HepG2 (cell line): Measurements from ENCODE around the gene AP1AR. TPM values are rescaled to one million over a fixed set of nuclear protein-coding genes. Genes with fewer than 3 reads are reported as not detected.
A peak's percentile ranks its signal among the peaks of the same experiment; 100 is the strongest.

Experiments used
- CEBPG ChIP-seq: IDR thresholded peaks from 2 replicates; pipeline ENCODE4 v1.6.1; 2016
- CHD2 ChIP-seq: IDR thresholded peaks from 2 replicates; pipeline ENCODE4 v1.6.1; 2011; ENCODE audit warnings: low read depth, low read length, improper control_type of control experiment
- FOXA1 ChIP-seq, 2 experiments: fragments of 450-650 bp in 1 of 2; sonication (generic) in 1 of 2; formaldehyde crosslinking in 1 of 2; IDR thresholded peaks; 2 replicates each; pipeline versions ENCODE4 v1.4.0 to v1.6.1; 2016 to 2020; ENCODE audit warnings: missing genetic modification reagents in 1 of 2
- HNRNPLL ChIP-seq: fragments of 200-400 bp; formaldehyde crosslinking; IDR thresholded peaks from 2 replicates; pipeline ENCODE4 v1.6.1; 2017; ENCODE audit warnings: mild to moderate bottlenecking, low read depth, low read length; ENCODE audit not compliant: poor library complexity, severe bottlenecking
- IKZF1 ChIP-seq: fragments of 450-650 bp; IDR thresholded peaks from 2 replicates; pipeline ENCODE4 v1.7.1; 2016
- KAT2B ChIP-seq: fragments of 150-350 bp; IDR thresholded peaks from 2 replicates; pipeline ENCODE4 v1.6.1; 2014; ENCODE audit warnings: low read depth, low read length, borderline replicate concordance
- KLF15 ChIP-seq: sonication (generic); formaldehyde crosslinking; IDR thresholded peaks from 2 replicates; pipeline ENCODE4 v1.8.1; 2023; ENCODE audit warnings: borderline replicate concordance, mild to moderate bottlenecking, inconsistent platforms, missing genetic modification reagents, mixed read lengths
- KLF9 ChIP-seq: IDR thresholded peaks from 2 replicates; pipeline ENCODE4 v1.6.1; 2016; ENCODE audit warnings: low read depth
- KMT2A ChIP-seq: sonication (generic); formaldehyde crosslinking; IDR thresholded peaks from 2 replicates; pipeline ENCODE4 v1.4.0; 2020; ENCODE audit warnings: missing genetic modification reagents
- MAF1 ChIP-seq: sonication (generic); formaldehyde crosslinking; IDR thresholded peaks from 2 replicates; pipeline ENCODE4 v1.5.0; 2020; ENCODE audit warnings: missing genetic modification reagents, borderline replicate concordance
- PLRG1 ChIP-seq: fragments of 450-650 bp; conservative IDR thresholded peaks from 2 replicates; pipeline ENCODE4 v1.6.1; 2016
- RAD21 ChIP-seq: fragments of 450-650 bp; formaldehyde crosslinking; IDR thresholded peaks from 2 replicates; pipeline ENCODE4 v1.5.0; 2020; ENCODE audit warnings: mild to moderate bottlenecking
- RBAK ChIP-seq: sonication (generic); formaldehyde crosslinking; IDR thresholded peaks from 2 replicates; pipeline ENCODE4 v1.5.1; 2020; ENCODE audit warnings: mild to moderate bottlenecking, missing genetic modification reagents
- RFXANK ChIP-seq: IDR thresholded peaks from 2 replicates; pipeline ENCODE4 v1.6.1; 2016
- SNAPC2 ChIP-seq: sonication (generic); formaldehyde crosslinking; IDR thresholded peaks from 2 replicates; pipeline ENCODE4 v1.8.1; 2022; ENCODE audit warnings: mild to moderate bottlenecking, missing genetic modification reagents
- SSRP1 ChIP-seq: IDR thresholded peaks from 2 replicates; pipeline ENCODE4 v1.6.1; 2016; ENCODE audit warnings: control low read depth
- SYNCRIP ChIP-seq: fragments of 200-400 bp; formaldehyde crosslinking; IDR thresholded peaks from 2 replicates; pipeline ENCODE4 v1.6.1; 2018; ENCODE audit warnings: mild to moderate bottlenecking, low read depth, low read length; ENCODE audit not compliant: insufficient read depth
- ZEB1 ChIP-seq: IDR thresholded peaks from 2 replicates; pipeline ENCODE4 v1.6.1; 2012; ENCODE audit warnings: mild to moderate bottlenecking, low read depth, inconsistent platforms; ENCODE audit not compliant: insufficient replicate concordance
- ZFP82 ChIP-seq: sonication (generic); formaldehyde crosslinking; IDR thresholded peaks from 2 replicates; pipeline ENCODE4 v1.5.1; 2020; ENCODE audit warnings: mild to moderate bottlenecking, missing genetic modification reagents, borderline replicate concordance
- ZNF234 ChIP-seq: sonication (generic); formaldehyde crosslinking; conservative IDR thresholded peaks from 2 replicates; pipeline ENCODE4 v1.5.1; 2020; ENCODE audit warnings: mild to moderate bottlenecking, missing genetic modification reagents
- ZNF296 ChIP-seq: sonication (generic); formaldehyde crosslinking; conservative IDR thresholded peaks from 2 replicates; pipeline ENCODE4 v1.5.0; 2020; ENCODE audit warnings: mild to moderate bottlenecking, missing genetic modification reagents
- ZNF451 ChIP-seq: sonication (generic); formaldehyde crosslinking; IDR thresholded peaks from 2 replicates; pipeline ENCODE4 v1.5.0; 2020; ENCODE audit warnings: mild to moderate bottlenecking, missing genetic modification reagents
- ZNF75D ChIP-seq: sonication (generic); formaldehyde crosslinking; IDR thresholded peaks from 2 replicates; pipeline ENCODE4 v1.8.1; 2023; ENCODE audit warnings: missing genetic modification reagents, mild to moderate bottlenecking, borderline replicate concordance
- ZNF780A ChIP-seq: sonication (generic); formaldehyde crosslinking; IDR thresholded peaks from 2 replicates; pipeline ENCODE4 v1.8.0; 2022; ENCODE audit warnings: mild to moderate bottlenecking, missing genetic modification reagents, moderate library complexity
- ZNF781 ChIP-seq: sonication (generic); formaldehyde crosslinking; IDR thresholded peaks from 2 replicates; pipeline ENCODE4 v1.5.1; 2020; ENCODE audit warnings: borderline replicate concordance, mild to moderate bottlenecking, missing genetic modification reagents; ENCODE audit errors: not compliant biosample characterization
- polyA plus RNA-seq, 8 experiments: library from polyadenylated mRNA; depleted of rRNA in 3 of 8; stranded (reverse) in 7 of 8; unstranded in 1 of 8; fragments of >200 nt; fragmentation: Illumina TruSeq in 4 of 8; extraction: Trizol in 4 of 8; gene quantifications; 2 replicates each; pipeline versions ENCODE4 v1.2.1 to v1.2.3, GENCODE V29; 2011 to 2016; ENCODE audit warnings: low read depth in 4 of 8, missing spikeins in 1 of 8, mixed read lengths in 1 of 8; ENCODE audit not compliant: insufficient read depth in 1 of 8
- total RNA-seq, 5 experiments: library from RNA; depleted of rRNA; stranded (reverse); fragments of >200 nt; fragmentation: Illumina TruSeq; extraction: Trizol; gene quantifications; 2 replicates each; pipeline ENCODE4 v1.2.3, GENCODE V29; 2016; ENCODE audit warnings: low read depth in 1 of 5
- TF ChIP-seq, protein P1 (sequence below): sonication (generic); formaldehyde crosslinking; IDR thresholded peaks from 2 replicates; pipeline ENCODE4 v1.9.0; 2021; ENCODE audit warnings: missing genetic modification reagents, mild to moderate bottlenecking, borderline replicate concordance
- TF ChIP-seq, protein P2 (sequence below): sonication (generic); formaldehyde crosslinking; IDR thresholded peaks from 2 replicates; pipeline ENCODE4 v1.4.0; 2020; ENCODE audit warnings: missing genetic modification reagents, mild to moderate bottlenecking, borderline replicate concordance
- TF ChIP-seq, protein P3 (sequence below): sonication (generic); formaldehyde crosslinking; conservative IDR thresholded peaks from 2 replicates; pipeline ENCODE4 v1.4.0; 2020; ENCODE audit warnings: missing genetic modification reagents

The AP1AR gene
- total and polyA plus RNA-seq, 2 of the 13 experiments (the other 11 are each of a cell fraction or from before 2014, with no cell fraction given), result 24.9 to 39.9 TPM

DNA sequence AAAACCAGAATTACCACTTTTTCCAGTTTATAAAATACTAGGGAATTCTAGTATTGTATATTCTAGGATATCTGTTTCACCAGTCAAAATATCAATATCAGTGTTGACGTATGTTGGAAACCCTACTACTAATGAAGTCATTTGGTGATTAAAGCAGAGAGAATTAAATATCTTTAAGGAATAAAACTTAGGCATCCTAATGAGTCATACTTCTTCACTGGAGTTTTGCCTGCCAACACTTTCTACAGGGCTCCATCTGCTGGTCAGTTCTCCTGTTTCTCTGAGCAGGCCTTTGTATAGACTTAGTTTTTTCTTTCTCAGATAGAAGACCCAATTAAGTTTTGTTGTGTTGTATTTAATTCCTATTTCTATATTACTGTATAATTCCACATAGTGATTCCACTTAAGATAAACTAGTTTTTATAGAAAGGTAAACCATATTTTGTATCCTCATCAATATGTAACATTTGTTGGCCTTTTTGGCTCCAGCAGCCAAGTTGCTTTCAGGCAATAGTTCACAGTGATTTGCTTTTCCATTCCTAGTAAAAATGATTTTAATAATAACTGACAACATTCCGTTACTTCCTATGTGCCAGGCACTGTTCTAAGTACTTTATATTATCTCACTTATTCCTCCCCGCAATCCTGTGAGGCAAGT lies 3.5 kb downstream of the AP1AR start (continued):
- peak; percentile 49; the same call in 1 of the 2 replicates for TF ChIP-seq RAD21 (CRISPR knock-in tag)
- no peak for TF ChIP-seq CHD2
- no peak for TF ChIP-seq IKZF1
- no peak for TF ChIP-seq ZNF451 (CRISPR knock-in tag)
- no peak for TF ChIP-seq ZNF296 (CRISPR knock-in tag)
- TF ChIP-seq KLF9 (CRISPR knock-in tag), result no peak
- no peak for TF ChIP-seq CEBPG (CRISPR knock-in tag)
- no peak for TF ChIP-seq ZNF234 (CRISPR knock-in tag)
- no peak for TF ChIP-seq MAF1
- TF ChIP-seq RBAK (CRISPR knock-in tag), result no peak
- no peak for TF ChIP-seq KLF15 (CRISPR knock-in tag)
- TF ChIP-seq, protein P1, sequence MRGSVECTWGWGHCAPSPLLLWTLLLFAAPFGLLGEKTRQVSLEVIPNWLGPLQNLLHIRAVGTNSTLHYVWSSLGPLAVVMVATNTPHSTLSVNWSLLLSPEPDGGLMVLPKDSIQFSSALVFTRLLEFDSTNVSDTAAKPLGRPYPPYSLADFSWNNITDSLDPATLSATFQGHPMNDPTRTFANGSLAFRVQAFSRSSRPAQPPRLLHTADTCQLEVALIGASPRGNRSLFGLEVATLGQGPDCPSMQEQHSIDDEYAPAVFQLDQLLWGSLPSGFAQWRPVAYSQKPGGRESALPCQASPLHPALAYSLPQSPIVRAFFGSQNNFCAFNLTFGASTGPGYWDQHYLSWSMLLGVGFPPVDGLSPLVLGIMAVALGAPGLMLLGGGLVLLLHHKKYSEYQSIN (CRISPR knock-in tag), result no peak
- no peak for TF ChIP-seq ZNF780A
- no peak for TF ChIP-seq SNAPC2
- TF ChIP-seq ZFP82 (CRISPR knock-in tag), result 0 out of 2 replicates have a peak, but pooled peaks have one; percentile 45
- TF ChIP-seq, protein P2, sequence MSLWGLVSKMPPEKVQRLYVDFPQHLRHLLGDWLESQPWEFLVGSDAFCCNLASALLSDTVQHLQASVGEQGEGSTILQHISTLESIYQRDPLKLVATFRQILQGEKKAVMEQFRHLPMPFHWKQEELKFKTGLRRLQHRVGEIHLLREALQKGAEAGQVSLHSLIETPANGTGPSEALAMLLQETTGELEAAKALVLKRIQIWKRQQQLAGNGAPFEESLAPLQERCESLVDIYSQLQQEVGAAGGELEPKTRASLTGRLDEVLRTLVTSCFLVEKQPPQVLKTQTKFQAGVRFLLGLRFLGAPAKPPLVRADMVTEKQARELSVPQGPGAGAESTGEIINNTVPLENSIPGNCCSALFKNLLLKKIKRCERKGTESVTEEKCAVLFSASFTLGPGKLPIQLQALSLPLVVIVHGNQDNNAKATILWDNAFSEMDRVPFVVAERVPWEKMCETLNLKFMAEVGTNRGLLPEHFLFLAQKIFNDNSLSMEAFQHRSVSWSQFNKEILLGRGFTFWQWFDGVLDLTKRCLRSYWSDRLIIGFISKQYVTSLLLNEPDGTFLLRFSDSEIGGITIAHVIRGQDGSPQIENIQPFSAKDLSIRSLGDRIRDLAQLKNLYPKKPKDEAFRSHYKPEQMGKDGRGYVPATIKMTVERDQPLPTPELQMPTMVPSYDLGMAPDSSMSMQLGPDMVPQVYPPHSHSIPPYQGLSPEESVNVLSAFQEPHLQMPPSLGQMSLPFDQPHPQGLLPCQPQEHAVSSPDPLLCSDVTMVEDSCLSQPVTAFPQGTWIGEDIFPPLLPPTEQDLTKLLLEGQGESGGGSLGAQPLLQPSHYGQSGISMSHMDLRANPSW (CRISPR knock-in tag), result no peak
- TF ChIP-seq RFXANK, result no peak
- TF ChIP-seq ZNF781 (CRISPR knock-in tag), result no peak
- no peak for TF ChIP-seq HNRNPLL
- no peak for TF ChIP-seq SSRP1 (CRISPR knock-in tag)
- no peak for TF ChIP-seq ZEB1
- no peak for TF ChIP-seq ZNF75D (CRISPR knock-in tag)
- TF ChIP-seq KMT2A, result no peak
- no peak for TF ChIP-seq PLRG1
- TF ChIP-seq, protein P3, sequence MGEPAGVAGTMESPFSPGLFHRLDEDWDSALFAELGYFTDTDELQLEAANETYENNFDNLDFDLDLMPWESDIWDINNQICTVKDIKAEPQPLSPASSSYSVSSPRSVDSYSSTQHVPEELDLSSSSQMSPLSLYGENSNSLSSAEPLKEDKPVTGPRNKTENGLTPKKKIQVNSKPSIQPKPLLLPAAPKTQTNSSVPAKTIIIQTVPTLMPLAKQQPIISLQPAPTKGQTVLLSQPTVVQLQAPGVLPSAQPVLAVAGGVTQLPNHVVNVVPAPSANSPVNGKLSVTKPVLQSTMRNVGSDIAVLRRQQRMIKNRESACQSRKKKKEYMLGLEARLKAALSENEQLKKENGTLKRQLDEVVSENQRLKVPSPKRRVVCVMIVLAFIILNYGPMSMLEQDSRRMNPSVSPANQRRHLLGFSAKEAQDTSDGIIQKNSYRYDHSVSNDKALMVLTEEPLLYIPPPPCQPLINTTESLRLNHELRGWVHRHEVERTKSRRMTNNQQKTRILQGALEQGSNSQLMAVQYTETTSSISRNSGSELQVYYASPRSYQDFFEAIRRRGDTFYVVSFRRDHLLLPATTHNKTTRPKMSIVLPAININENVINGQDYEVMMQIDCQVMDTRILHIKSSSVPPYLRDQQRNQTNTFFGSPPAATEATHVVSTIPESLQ (CRISPR knock-in tag), result no peak
- TF ChIP-seq SYNCRIP, result no peak
- no peak for TF ChIP-seq FOXA1 (IDR thresholded peaks at IDR 0.05)
- no peak for TF ChIP-seq FOXA1 (CRISPR knock-in tag; IDR thresholded peaks at IDR 0.05)
- TF ChIP-seq KAT2B, result no peak
